Stimulated activated naive B cell treated with anti-CD40 and anti-IgM and Interleukin-4, amounts not matched to agents 10 μg/mL and 1 μg/mL and 100 μg/mL, for 72 hours (primary cell): ENCODE measurements around the gene TREM1.

ENCODE experiments used
- ATAC-seq, 2 donors: fragments of 150-1000 bp; cut with Tn5 transposase; replicated peaks; 2 replicates each; pipeline ENCODE4 v1.10.0; 2021; ENCODE audit warnings: moderate library complexity in 1 of 2
- DNase-seq: peaks from one replicate; pipeline ENCODE4 v3.0.0; 2021
- H3K27ac Mint-ChIP-seq: one replicate; pipeline ENCODE4 v1.8.0; 2022; ENCODE audit warnings: mild to moderate bottlenecking, mixed read lengths
- H3K27me3 Mint-ChIP-seq, 2 donors: one replicate each; pipeline ENCODE4 v1.8.0; 2022; ENCODE audit warnings: mixed read lengths in 2 of 2
- H3K36me3 Mint-ChIP-seq, 2 donors: one replicate each; pipeline ENCODE4 v1.8.0; 2022; ENCODE audit warnings: mixed read lengths in 2 of 2, mild to moderate bottlenecking in 1 of 2
- H3K4me1 Mint-ChIP-seq, 2 donors: one replicate each; pipeline ENCODE4 v1.8.0; 2022; ENCODE audit warnings: mixed read lengths in 2 of 2, mild to moderate bottlenecking in 1 of 2
- H3K4me3 Mint-ChIP-seq, 2 donors: one replicate each; pipeline ENCODE4 v1.8.0; 2022; ENCODE audit warnings: mild to moderate bottlenecking in 2 of 2, mixed read lengths in 2 of 2, moderate library complexity in 1 of 2
- H3K9me3 Mint-ChIP-seq, 2 donors: one replicate each; pipeline ENCODE4 v1.8.0; 2022; ENCODE audit warnings: mixed read lengths in 2 of 2, mild to moderate bottlenecking in 1 of 2

Gene TREM1

GRCh38 chr6:41286544-41287346 is at the start of gene TREM1:
Gene TREM1 (minus strand): TSS chr6:41286682. CDS start chr6:41286655, 27 bp downstream.
- Mint-ChIP-seq H3K4me1 (peaks cover 0 to 10% of the 10 kb centered on the region in 2 donors), H3K9me3 (peaks cover 4 to 7% of the 10 kb centered on the region in 2 donors), H3K4me3 (no peak within 1 kb of the TSS), H3K27me3 (peaks cover 5 to 16% of the 10 kb centered on the region in 2 donors), H3K36me3 (peaks cover 0 to 7% of the 10 kb centered on the region in 2 donors), H3K27ac (no peak within 1 kb of the TSS)
- ATAC-seq, result no peak
- DNase-seq, result no peak

- peak overlapping the region; percentile 21 for H3K27ac Mint-ChIP-seq
- DNase-seq, result no peak
- peaks cover 33 to 44% of the 10 kb centered on the region in 2 donors for H3K4me1 Mint-ChIP-seq
- H3K4me3 Mint-ChIP-seq, result no peak overlapping the region
- ATAC-seq, result no peak
- H3K27me3 Mint-ChIP-seq, result no peaks in the 10 kb centered on the region
- H3K36me3 Mint-ChIP-seq, result no peaks in the 10 kb centered on the region
- no peaks in the 10 kb centered on the region for H3K9me3 Mint-ChIP-seq
Measured at GRCh38 chr6:41335943-41336342, 49.5 kb upstream of the TREM1 start.

GRCh38 chr6:41335296-41335695 is 48.8 kb upstream of the TREM1 start, which contains the start of gene NCR2:
Gene NCR2 (plus strand): TSS chr6:41335608. CDS start chr6:41335877, 269 bp downstream.
- no peak for DNase-seq
- Mint-ChIP-seq H3K4me1 (peaks cover 33 to 44% of the 10 kb centered on the region in 2 donors), H3K9me3 (no peaks in the 10 kb centered on the region), H3K27me3 (no peaks in the 10 kb centered on the region), H3K36me3 (no peaks in the 10 kb centered on the region), H3K27ac (peak within 1 kb of the TSS; percentile 86), H3K4me3 (peak within 1 kb of the TSS; percentile 39 to 50)
- ATAC-seq, result no peak

- Mint-ChIP-seq H3K36me3 (no peaks in the 10 kb centered on the region), H3K27me3 (no peaks in the 10 kb centered on the region), H3K27ac (peak overlapping the region; percentile 86), H3K4me3 (peak overlapping the region; percentile 39 to 50), H3K9me3 (no peaks in the 10 kb centered on the region), H3K4me1 (peaks cover 33 to 44% of the 10 kb centered on the region in 2 donors)
- no peak for ATAC-seq
- DNase-seq, result no peak
Measured at GRCh38 chr6:41334482-41335040, 48.1 kb upstream of the TREM1 start.

- peak in 1 of 2 donors; percentile 23 for ATAC-seq
- no peaks in the 10 kb centered on the region for H3K36me3 Mint-ChIP-seq
- peak overlapping the region; percentile 26 to 39 for H3K4me3 Mint-ChIP-seq
- peaks cover 8% of the 10 kb centered on the region in 2 donors for H3K27me3 Mint-ChIP-seq
- DNase-seq, result no peak
- H3K4me1 Mint-ChIP-seq, result peaks cover 35 to 44% of the 10 kb centered on the region in 2 donors
- peak overlapping the region; percentile 65 for H3K27ac Mint-ChIP-seq
- H3K9me3 Mint-ChIP-seq, result no peaks in the 10 kb centered on the region
Measured at GRCh38 chr6:41332842-41333736, 46.6 kb upstream of the TREM1 start.

- Mint-ChIP-seq H3K4me3 (no peak overlapping the region), H3K27ac (peak overlapping the region; percentile 87), H3K4me1 (peaks cover 35 to 44% of the 10 kb centered on the region in 2 donors)
Measured at GRCh38 chr6:41332241-41332640, 45.8 kb upstream of the TREM1 start.

GRCh38 chr6:41331401-41332150 is 45.1 kb upstream of the TREM1 start:
- peak overlapping the region; percentile 7 for H3K27ac Mint-ChIP-seq
- H3K4me3 Mint-ChIP-seq, result no peak overlapping the region
- H3K27me3 Mint-ChIP-seq, result peaks cover 8% of the 10 kb centered on the region in 2 donors
- no peaks in the 10 kb centered on the region for H3K36me3 Mint-ChIP-seq
- DNase-seq (no peak), ATAC-seq (no peak)
- no peaks in the 10 kb centered on the region for H3K9me3 Mint-ChIP-seq
- H3K4me1 Mint-ChIP-seq, result peaks cover 35 to 44% of the 10 kb centered on the region in 2 donors

More at GRCh38 chr6:41332241-41332640, 45.8 kb upstream of the TREM1 start:
- DNase-seq (no peak), ATAC-seq (no peak)
- Mint-ChIP-seq H3K36me3 (no peaks in the 10 kb centered on the region), H3K9me3 (no peaks in the 10 kb centered on the region), H3K27me3 (peaks cover 8% of the 10 kb centered on the region in 2 donors)

GRCh38 chr6:41327177-41327576 is 40.7 kb upstream of the TREM1 start:
- Mint-ChIP-seq H3K4me3 (no peak overlapping the region), H3K4me1 (peaks cover 2 to 6% of the 10 kb centered on the region in 2 donors), H3K36me3 (no peaks in the 10 kb centered on the region), H3K27me3 (peaks cover 8 to 15% of the 10 kb centered on the region in 2 donors), H3K9me3 (no peaks in the 10 kb centered on the region), H3K27ac (no peak overlapping the region)
- DNase-seq (no peak), ATAC-seq (no peak)

- Mint-ChIP-seq H3K27me3 (peaks cover 8 to 15% of the 10 kb centered on the region in 2 donors), H3K4me1 (peaks cover 0 to 4% of the 10 kb centered on the region in 2 donors), H3K36me3 (no peaks in the 10 kb centered on the region), H3K27ac (no peak overlapping the region), H3K4me3 (no peak overlapping the region), H3K9me3 (no peaks in the 10 kb centered on the region)
- DNase-seq (no peak), ATAC-seq (no peak)
Measured at GRCh38 chr6:41326092-41326491, 39.6 kb upstream of the TREM1 start.

GRCh38 chr6:41325446-41326066 is 39.1 kb upstream of the TREM1 start:
- Mint-ChIP-seq H3K27me3 (peaks cover 8 to 15% of the 10 kb centered on the region in 2 donors), H3K36me3 (no peaks in the 10 kb centered on the region), H3K27ac (no peak overlapping the region), H3K4me3 (no peak overlapping the region), H3K4me1 (peaks cover 0 to 4% of the 10 kb centered on the region in 2 donors), H3K9me3 (no peaks in the 10 kb centered on the region)
- no peak for ATAC-seq
- no peak for DNase-seq

- ATAC-seq (no peak), DNase-seq (no peak)
- no peaks in the 10 kb centered on the region for H3K36me3 Mint-ChIP-seq
- H3K27ac Mint-ChIP-seq, result no peak overlapping the region
- H3K9me3 Mint-ChIP-seq, result no peaks in the 10 kb centered on the region
- peaks cover 0 to 6% of the 10 kb centered on the region in 2 donors for H3K27me3 Mint-ChIP-seq
- no peak overlapping the region for H3K4me3 Mint-ChIP-seq
- peaks cover 19 to 21% of the 10 kb centered on the region in 2 donors for H3K4me1 Mint-ChIP-seq
Measured at GRCh38 chr6:41321183-41321582, 34.7 kb upstream of the TREM1 start.

GRCh38 chr6:41318654-41319565 is 32.4 kb upstream of the TREM1 start:
- DNase-seq (peak; percentile 79), ATAC-seq (peak; percentile 95)
- Mint-ChIP-seq H3K27ac (peak overlapping the region; percentile 84), H3K9me3 (no peaks in the 10 kb centered on the region), H3K27me3 (no peaks in the 10 kb centered on the region), H3K4me3 (peak overlapping the region; percentile 81 to 86), H3K36me3 (no peaks in the 10 kb centered on the region), H3K4me1 (peaks cover 32 to 39% of the 10 kb centered on the region in 2 donors)
